PC-9 (cell line): ENCODE results near the gene TMSB4X.

Source experiments
- EZH2 ChIP-seq: fragments of 200-600 bp; sonication (generic); IDR thresholded peaks from 2 replicates; pipeline ENCODE4 v1.8.0; 2017; ENCODE audit warnings: antibody characterized with exemption, low read depth
- TF ChIP-seq, protein P1 (sequence below): fragments of 200-600 bp; sonication (generic); conservative IDR thresholded peaks from 2 replicates; pipeline ENCODE4 v1.6.1; 2017; ENCODE audit warnings: mixed run types, antibody characterized with exemption, mild to moderate bottlenecking, moderate library complexity

DNA sequence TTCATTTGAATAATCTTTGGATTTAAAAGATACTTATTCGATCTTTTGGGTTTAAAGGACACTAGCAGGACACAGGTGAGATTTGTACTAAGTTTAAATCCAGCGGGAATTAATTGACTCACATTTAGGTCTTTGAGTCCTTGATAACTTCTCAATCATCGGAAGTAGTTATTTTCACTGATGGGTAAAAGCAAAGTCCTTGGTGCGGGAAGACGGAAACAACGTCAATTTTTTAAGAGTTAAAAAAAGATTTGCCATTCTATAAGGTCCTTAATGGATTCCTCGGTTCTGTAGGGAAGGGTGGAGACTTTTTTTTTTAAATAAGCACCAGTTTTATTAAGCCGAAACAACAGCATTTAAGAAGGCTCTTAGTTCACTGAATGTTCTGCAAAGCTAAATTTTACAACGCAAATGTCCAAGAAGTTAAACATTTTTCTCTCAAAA lies 2.9 kb downstream of the TMSB4X start:
- TF ChIP-seq, protein P1, sequence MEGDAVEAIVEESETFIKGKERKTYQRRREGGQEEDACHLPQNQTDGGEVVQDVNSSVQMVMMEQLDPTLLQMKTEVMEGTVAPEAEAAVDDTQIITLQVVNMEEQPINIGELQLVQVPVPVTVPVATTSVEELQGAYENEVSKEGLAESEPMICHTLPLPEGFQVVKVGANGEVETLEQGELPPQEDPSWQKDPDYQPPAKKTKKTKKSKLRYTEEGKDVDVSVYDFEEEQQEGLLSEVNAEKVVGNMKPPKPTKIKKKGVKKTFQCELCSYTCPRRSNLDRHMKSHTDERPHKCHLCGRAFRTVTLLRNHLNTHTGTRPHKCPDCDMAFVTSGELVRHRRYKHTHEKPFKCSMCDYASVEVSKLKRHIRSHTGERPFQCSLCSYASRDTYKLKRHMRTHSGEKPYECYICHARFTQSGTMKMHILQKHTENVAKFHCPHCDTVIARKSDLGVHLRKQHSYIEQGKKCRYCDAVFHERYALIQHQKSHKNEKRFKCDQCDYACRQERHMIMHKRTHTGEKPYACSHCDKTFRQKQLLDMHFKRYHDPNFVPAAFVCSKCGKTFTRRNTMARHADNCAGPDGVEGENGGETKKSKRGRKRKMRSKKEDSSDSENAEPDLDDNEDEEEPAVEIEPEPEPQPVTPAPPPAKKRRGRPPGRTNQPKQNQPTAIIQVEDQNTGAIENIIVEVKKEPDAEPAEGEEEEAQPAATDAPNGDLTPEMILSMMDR = no peak
- no peak for TF ChIP-seq EZH2
